Stimulated activated CD4-positive, alpha-beta T cell treated with anti-CD3 and anti-CD28 coated beads, Interleukin-4, amount 100 ng/mL, for 48 hours (primary cell): ENCODE measurements around the gene RIPOR2.

Experiments used
- DNase-seq, 2 donors: peaks; one replicate each; pipeline ENCODE4 v3.0.0-alpha.2; 2020; ENCODE audit warnings: low read depth in 2 of 2

RIPOR2 gene

DNA sequence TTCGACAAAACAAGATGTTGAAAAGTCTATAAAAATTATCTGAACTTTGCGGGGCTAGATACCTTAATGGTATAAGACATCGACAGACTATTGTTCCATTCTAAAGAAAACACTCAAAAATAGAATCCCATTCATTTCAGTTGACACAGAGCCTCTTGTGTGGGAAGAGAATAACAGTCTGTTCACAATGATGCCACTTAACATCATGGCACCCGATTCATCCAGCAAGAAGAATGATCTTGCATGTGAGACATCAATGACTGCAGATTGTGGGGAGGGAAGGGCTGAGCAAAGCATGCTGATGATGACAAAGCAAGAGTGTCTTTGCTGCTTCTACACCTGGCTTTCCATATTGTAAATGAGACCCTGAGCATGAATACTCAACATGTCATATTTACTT, 87.3 kb downstream of the RIPOR2 start:
- no peak for DNase-seq

DNA sequence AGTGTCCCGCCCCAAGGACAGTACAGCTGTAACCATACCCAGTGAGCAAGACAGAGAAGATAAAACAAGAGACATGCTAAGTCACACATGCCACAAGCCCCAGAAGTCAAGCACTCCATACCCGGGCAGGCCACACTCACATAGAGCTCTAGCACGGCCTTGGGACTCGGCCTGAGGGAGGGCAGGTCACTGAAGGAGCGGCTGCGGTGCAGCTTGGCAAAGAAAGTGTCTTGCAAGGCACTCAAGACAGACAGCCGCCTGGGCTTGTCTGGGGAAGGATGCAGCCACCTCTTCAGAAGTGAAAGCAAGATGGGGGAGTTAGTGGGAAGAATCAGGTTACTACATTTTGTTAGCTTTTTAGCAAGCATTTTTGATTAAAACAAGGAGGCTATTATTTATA, 88.4 kb downstream of the RIPOR2 start:
- no peak for DNase-seq

DNA sequence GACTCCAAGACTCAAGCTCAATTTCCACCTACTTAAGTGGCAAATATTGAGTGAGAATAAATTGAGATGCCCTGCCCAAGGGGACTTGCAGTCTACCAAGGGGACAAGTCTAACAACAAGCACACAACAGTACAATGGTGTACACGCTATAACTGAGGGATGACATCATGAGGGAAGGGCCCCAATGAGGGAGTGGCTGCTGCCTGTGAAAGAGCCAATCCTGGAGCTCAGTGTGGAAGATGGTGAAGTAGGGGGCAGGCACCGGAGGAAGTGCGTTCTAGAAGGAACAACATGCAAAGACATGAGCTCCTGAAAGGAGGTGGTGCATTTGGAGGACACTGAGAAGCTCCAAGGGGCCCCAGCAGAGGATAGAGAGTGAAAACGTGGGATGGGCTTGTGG, 90.2 kb downstream of the RIPOR2 start:
- DNase-seq, result no peak

- no peak for DNase-seq
Measured at GRCh38 chr6:24844903-24845302, 90.9 kb downstream of the RIPOR2 start.

- no peak for DNase-seq
Measured at GRCh38 chr6:24844061-24844460, 91.7 kb downstream of the RIPOR2 start.

GRCh38 chr6:24840187-24840586, 95.6 kb downstream of the RIPOR2 start:
- no peak for DNase-seq

DNA sequence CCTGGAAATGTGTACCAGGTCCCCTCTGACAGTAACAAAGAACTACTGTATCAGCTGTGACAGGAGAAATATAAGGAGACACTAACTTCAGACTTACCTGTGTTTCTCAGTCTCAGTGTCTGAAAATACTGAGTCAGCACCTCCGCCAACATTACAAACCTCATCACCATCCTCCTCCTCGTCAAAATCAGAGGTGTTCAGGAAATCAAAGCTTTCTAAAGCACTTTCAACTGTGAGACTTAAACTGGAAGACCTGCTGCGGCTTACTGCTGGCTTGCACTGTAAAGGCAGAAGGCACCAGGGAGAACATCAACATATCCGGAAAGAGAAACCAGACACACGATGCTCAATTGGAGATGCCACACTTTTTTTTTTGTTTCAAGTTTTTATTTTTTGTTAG, 96.8 kb downstream of the RIPOR2 start:
- no peak for DNase-seq

GRCh38 chr6:24838081-24838480, 97.7 kb downstream of the RIPOR2 start:
- no peak for DNase-seq

- no peak for DNase-seq
Measured at GRCh38 chr6:24836109-24836508, 99.7 kb downstream of the RIPOR2 start.

DNA sequence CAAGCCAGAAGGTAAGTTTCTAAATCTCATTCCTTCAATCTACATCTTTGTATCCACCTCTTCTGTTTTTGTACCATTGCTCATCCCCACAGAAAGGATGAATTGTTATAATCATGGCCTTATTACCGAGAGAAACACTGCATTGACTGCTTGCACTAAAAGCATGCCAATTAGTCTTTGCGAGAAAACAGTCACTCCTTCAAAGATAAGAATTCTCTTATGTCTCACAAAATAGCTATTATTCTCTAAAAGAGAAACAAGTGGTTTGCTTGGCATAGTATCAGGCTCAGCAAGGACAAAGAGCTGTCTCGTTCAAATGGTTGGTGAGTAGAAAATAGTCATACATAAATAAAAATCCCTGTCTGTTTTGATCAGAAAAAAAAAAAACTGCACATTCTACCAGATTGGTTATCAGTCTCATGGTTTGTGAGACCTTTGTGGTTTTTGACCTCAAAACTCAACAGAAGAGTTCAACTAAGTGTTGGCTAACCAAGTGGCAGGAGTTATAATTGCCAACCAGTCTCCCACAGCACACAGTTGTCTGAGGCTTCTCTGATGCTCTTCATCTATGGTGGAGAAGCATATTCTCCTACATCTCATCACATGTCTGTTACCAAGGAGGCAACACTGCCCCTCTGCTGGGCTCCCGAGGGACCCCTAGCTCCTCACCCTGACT, 101.9 kb downstream of the RIPOR2 start:
- no peak for DNase-seq

GRCh38 chr6:24832794-24833193, 103.0 kb downstream of the RIPOR2 start:
- DNase-seq, result no peak

GRCh38 chr6:24831771-24832716, 103.7 kb downstream of the RIPOR2 start:
- DNase-seq, result no peak

DNA sequence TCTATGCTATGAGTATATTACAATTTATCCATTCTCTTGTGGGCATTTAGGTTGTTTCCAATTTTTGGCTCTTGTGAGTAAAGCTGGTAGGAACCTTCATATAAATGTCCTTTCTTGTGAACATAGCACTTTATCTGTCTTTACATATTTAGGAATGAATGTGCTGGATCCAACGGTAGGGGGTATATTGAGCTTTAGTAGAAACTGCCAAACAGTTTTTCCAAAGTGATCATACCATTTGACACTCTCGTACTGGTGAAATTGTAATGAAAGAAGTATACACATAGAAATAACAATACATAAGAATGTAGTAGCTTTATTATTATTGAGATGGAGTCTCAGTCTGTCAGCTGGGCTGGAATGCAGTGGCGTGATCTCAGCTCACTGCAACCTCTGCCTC, 106.1 kb downstream of the RIPOR2 start:
- no peak for DNase-seq

DNA sequence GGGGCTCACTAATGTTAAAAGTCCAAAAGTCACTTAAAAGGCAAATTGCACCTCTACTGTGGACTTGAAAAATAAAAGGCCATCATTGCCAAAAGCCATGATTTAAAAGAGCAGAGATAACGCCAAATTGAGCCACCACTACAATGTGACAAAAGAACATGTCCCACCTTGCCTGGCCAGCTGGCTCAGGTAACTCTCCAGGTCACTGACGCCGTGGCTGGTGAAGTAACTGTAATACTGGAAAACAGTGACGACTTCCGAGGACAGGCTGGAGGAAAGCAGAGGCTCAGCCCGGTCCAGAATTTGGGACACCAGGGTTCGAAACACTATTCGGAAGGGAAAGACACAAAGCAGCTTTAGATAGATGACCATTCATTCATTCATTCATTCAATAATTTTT, 107.8 kb downstream of the RIPOR2 start:
- DNase-seq, result no peak

DNA sequence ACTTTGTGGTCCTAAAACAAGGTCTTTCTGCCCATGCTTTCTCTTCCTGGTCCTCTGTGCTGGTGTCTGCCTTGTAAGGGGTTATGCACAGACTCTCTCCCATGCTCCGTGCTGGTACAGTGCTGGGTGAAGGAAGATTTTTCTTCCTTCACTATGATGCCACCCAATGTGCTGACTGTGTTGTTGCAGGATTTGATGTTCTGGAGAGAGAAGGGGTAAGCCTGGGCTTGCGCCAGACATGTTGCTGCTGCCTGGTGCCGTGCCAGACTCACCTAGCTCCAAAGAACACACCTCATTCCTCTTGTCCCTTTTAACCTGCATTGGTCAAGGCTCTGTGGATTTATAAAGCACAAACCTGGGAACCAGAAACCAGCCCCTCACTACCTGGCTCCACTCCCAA, 108.6 kb downstream of the RIPOR2 start:
- no peak for DNase-seq

- no peak for DNase-seq
Measured at GRCh38 chr6:24825130-24825630, 110.6 kb downstream of the RIPOR2 start.

- no peak for DNase-seq
Measured at GRCh38 chr6:24824142-24824938, 111.4 kb downstream of the RIPOR2 start.

- no peak for DNase-seq
Measured at GRCh38 chr6:24823185-24823584, 112.6 kb downstream of the RIPOR2 start.

DNA sequence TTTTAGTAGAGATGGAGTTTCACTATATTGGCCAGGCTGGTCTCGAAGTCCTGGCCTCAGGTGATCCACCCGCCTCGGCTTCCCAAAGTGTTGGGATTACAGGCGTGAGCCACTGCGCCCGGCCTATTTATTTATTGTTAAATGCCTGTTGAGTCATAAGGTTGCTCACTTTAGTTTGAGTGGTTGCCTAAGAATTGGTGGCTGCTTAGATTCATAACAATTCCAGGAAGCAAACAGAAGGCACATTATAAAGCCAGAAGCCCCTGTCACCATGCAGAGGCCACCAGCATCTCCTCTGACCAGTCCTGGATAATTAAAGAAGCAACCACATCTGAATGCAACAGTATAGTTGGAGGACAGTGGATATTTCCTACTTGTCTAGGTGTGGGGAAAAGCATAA, 113.1 kb downstream of the RIPOR2 start:
- no peak for DNase-seq

- DNase-seq, result no peak
Measured at GRCh38 chr6:24821860-24822444, 113.8 kb downstream of the RIPOR2 start.

- no peak for DNase-seq
Measured at GRCh38 chr6:24818346-24818745, 117.4 kb downstream of the RIPOR2 start.

- no peak for DNase-seq
Measured at GRCh38 chr6:24809728-24810127, 126.0 kb downstream of the RIPOR2 start.
